Prostate gland (tissue), 2 donors: ENCODE data around the gene MAP1S.

Source experiments
- POLR2A ChIP-seq: fragments of 450-650 bp; IDR thresholded peaks from one replicate; pipeline ENCODE4 v1.6.1; 2016; ENCODE audit warnings: antibody characterized with exemption, mild to moderate bottlenecking
- POLR2AphosphoS5 ChIP-seq: sonication (generic); formaldehyde crosslinking; IDR thresholded peaks from one replicate; pipeline ENCODE4 v1.6.1; 2017; ENCODE audit warnings: antibody characterized with exemption
- TF ChIP-seq, protein P1 (sequence below), 4 experiments: fragments of 200-600 bp in 2 of 4; fragments of 450-650 bp in 2 of 4; sonication (generic) in 2 of 4; IDR thresholded peaks; 1 replicate in 3 of 4; 2 replicates in 1 of 4; pipeline ENCODE4 v1.5.1; 2016 to 2019; ENCODE audit warnings: antibody characterized with exemption in 4 of 4, mild to moderate bottlenecking in 2 of 4, moderate library complexity in 2 of 4

DNA sequence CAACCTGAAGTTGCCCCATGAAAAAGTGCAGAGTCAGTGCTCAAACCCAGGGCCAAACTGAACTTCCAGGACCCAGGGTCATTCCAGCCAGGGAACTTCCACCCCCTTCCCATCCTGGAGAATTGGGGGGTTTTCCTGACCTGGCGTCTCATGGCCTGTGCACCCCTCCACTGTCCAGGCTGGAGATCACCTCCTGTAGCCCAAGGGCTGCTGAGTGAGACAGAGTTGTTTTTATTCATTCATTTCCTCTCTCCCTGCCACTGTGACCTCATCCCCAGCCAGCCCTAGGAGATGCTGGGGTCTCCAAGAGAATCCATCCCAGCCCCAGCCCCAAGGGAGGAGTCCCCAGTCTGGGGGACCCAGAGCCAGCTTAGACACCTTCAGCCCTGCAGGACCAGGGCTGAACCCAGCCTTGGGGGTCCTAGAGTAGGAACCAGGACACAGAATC, 36.2 kb downstream of the MAP1S start:
- TF ChIP-seq, protein P1, sequence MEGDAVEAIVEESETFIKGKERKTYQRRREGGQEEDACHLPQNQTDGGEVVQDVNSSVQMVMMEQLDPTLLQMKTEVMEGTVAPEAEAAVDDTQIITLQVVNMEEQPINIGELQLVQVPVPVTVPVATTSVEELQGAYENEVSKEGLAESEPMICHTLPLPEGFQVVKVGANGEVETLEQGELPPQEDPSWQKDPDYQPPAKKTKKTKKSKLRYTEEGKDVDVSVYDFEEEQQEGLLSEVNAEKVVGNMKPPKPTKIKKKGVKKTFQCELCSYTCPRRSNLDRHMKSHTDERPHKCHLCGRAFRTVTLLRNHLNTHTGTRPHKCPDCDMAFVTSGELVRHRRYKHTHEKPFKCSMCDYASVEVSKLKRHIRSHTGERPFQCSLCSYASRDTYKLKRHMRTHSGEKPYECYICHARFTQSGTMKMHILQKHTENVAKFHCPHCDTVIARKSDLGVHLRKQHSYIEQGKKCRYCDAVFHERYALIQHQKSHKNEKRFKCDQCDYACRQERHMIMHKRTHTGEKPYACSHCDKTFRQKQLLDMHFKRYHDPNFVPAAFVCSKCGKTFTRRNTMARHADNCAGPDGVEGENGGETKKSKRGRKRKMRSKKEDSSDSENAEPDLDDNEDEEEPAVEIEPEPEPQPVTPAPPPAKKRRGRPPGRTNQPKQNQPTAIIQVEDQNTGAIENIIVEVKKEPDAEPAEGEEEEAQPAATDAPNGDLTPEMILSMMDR (IDR thresholded peaks at IDR 0.05), result no peak
- no peak for TF ChIP-seq POLR2AphosphoS5
- no peak for TF ChIP-seq POLR2A
